Liver (tissue), 3 donors: ENCODE results near the gene NAA10.

Source experiments
- CTCF ChIP-seq: fragments of 150-350 bp; IDR thresholded peaks from 2 replicates; pipeline ENCODE4 v1.5.1; 2017; ENCODE audit warnings: improper control_type of control experiment, low read depth, low read length; ENCODE audit not compliant: missing input control
- HNF4A ChIP-seq, 2 donors: conservative IDR thresholded peaks; 2 replicates each; pipeline ENCODE4 v1.6.1; 2016; ENCODE audit warnings: antibody characterized with exemption in 2 of 2, mild to moderate bottlenecking in 2 of 2
- JUND ChIP-seq, 2 donors: IDR thresholded peaks; 2 replicates each; pipeline ENCODE4 v1.6.1; 2016; ENCODE audit warnings: antibody characterized with exemption in 2 of 2
- RXRA ChIP-seq, 2 donors: IDR thresholded peaks; 2 replicates each; pipeline ENCODE4 v1.6.1; 2017 to 2018; ENCODE audit warnings: antibody characterized with exemption in 2 of 2, mild to moderate bottlenecking in 1 of 2
- donor health status: healthy.
- donor health status: healthy.

GRCh38 chrX:153921511-153922446 is 13.1 kb downstream of the NAA10 start:
- no peak for TF ChIP-seq CTCF
- no peak for TF ChIP-seq HNF4A (conservative IDR thresholded peaks at IDR 0.05)
- no peak for TF ChIP-seq JUND (IDR thresholded peaks at IDR 0.05)
- TF ChIP-seq RXRA (IDR thresholded peaks at IDR 0.05), result no peak
